GM18507 (cell line): ENCODE data around the gene CA12.

Experiments used
- DNase-seq: peaks from one replicate; pipeline ENCODE4 v3.0.0; 2011; ENCODE audit warnings: low read depth; ENCODE audit not compliant: insufficient read length; ENCODE audit errors: extremely low spot score
- FAIRE-seq: peaks from 2 replicates; lab custom pipeline; 2011; peaks lifted over from hg19 to GRCh38; lab: Jason Lieb, UNC

The CA12 gene

DNA sequence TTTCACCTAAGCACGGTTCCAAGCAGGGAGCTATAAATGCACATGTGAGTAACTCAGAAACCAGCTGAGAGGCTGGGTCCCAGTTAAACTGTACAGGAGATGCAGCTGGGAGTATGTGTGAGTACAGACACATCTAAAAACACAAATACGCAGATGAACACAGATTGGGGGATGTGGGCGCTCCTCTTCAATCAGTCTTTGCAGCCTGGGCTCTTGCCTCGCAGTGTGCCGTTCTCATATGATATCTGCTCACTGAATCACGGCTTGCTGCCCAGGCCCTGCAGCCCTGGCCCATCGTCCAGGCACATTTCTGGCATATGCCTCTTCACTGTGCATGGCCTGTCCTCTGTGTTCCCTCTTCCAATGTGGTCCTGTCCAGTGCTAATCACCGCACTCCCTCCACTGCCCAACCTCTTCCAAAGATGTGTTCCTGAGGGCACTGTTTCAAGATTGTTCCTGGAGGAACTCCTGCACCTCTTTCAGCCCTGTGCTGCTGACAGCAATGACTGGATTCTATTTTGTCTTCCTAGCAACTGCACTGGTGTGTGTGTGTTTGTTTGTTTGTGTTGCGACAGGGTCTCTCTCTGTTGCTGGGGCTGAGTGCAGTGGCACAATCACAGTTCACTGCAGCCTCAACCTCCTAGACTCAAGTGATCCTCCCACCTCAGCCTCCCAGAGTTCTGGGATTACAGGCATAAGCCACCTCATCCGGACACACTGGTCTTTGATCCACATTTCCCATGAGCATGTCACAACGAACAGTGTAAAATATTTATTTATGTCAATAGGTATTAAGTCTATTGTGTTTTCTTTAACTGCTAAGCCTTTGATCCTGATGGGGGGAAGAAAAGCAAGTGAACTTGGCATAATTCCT lies 17.0 kb downstream of the CA12 start:
- FAIRE-seq, result no peak
- DNase-seq, result no peak

DNA sequence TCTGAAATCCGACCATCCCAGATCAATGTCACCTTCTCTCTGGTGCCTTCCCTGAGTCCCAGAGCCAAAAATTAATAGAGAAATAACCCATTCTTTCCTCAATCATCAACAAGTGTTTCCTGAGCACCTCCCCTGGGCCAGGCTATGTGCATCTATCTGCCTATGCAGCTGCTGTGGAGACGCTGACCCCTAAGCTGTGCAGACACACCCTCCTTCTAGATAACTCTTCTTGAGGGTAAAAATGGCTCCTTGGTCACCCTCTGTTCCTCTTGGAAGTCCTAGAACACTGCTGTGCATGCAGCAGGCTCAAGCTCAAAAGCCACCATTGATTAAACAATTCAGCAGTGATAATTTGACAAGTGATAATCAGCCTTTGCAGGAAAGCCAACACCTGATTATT lies 18.4 kb downstream of the CA12 start:
- no peak for FAIRE-seq

DNA sequence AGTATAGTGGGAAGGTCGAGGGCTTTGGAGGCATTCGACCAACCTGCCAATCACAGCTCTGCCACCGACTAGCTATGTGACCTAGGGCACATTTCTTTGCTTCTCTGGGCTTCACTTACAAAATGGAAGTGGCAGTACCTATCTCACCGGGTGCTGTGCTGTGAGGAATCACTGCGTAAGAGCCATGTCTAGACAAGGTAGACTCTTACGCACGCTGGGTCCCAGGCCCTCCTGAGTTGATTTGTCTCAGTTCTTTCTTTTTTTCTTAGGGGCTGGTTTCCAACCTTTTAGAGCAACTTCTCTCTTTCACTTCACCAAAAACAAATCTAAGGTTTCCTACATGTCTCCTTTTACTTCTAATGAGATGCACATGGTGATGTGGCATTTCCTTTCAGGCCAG lies 18.8 kb downstream of the CA12 start:
- no peak for DNase-seq

More for the DNA sequence above, 18.4 kb downstream of the CA12 start:
- DNase-seq, result no peak

DNA sequence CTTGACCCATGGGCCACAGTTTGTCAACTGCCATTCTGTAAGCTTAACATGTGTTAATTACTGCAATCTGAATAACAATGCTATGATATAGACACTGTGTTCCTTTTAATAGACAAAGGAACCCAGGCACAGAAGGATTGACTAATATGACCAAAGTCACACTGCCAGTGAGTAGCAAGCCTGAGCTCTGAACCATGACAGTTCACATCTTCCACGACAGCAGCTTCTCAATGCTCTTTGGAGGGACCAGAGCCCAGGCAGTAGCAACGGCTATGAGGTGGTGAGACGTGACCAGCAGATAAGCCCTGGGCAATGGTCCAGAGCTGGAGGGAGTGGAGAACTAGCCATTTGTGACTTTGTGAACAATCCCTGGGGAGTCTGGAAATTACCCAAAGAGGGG lies 19.4 kb downstream of the CA12 start:
- DNase-seq (no peak), FAIRE-seq (no peak)

More for the DNA sequence above, 18.8 kb downstream of the CA12 start:
- FAIRE-seq, result peak; percentile 9

DNA sequence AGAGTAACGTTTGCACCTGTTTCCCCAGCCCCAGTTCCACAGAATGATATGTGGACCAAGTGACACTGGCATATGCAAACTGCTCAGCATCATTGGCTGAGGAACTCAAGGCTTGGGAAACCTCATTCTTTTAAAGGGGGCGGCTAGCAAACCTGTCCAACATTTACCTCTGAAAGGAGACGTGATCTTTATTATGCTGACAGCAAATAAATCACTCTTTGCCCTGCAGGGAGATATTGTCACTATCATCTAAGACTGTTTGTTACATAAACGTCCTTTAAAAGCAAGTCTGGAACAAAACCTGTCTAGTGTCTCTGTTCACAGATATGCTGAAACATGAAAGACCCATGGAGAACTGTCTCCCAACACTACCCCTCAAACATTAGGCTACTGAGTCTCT lies 21.5 kb downstream of the CA12 start:
- DNase-seq, result no peak
- no peak for FAIRE-seq

DNA sequence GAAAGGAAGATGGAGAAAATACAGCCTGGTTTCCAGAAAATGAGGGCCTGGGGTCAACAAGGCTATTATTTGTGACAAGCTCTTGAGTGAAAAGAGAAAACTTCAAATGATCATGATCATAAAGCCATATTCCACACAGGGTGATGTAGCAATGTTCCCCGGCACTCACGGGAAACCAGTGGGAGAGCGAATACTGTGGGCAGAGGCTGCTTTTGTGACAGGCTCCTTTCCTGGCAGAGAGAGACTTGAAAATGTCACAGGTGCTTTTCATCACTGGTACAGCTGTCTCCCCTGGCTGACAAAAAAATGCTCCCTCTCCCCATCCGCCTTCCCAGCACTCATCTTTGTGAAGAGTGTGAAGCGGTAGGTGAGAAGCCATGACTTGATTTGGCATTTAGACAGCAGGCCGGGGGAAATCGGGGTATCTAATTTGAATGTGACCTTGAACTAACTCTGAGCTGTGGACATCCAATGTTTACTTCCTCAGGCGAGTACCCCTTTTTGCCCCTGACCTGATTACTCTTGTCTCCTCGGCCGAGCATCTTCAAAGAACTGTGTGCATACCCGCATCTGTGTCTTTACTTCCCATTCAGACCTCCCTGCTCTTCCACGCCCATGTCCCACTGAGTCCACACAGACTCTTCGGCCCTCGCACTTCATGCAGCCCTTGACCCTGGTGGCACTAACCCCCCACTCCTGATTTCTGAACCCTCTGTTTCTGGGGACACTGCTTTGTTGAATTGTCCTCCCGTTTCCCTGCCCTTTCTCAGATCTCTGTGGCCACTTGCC lies 23.2 kb downstream of the CA12 start:
- FAIRE-seq (no peak), DNase-seq (no peak)

DNA sequence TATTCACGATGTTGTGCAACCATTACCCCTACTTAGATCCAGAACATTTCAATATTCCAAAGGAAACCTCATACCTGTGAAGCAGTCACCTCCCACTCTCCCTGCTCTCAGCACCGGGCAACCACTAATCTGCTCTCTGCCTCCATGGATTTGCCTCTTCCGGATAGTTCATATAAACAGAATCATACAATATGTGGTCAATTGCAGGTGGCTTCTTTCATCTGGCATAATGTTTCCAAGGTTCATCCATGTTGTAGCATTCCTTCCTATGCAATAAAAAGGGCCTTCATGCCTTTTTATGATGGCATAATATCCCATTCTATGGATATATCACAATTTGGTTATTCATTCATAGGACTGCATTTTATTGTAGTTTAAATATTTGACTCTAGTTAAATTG lies 23.9 kb downstream of the CA12 start:
- DNase-seq (no peak), FAIRE-seq (no peak)

DNA sequence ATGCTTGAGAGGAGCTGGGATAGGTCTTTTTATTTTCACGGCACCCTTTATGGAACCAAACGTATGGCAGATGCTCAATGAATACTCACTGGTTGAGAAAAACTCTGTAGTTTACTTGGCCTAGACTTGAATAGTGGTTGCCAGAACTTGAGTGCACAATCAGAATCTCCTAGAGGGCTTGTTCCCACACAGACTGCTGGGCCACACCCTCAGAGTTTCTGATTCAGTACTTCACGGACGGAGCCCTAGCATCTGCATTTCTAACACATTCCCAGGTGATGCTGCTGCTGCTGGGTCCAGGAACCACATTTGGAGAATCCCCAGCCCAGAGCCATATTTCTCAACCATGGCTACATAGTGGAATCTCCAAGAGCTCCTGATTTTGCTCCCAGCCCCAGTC lies 24.6 kb downstream of the CA12 start:
- FAIRE-seq, result no peak
- no peak for DNase-seq

DNA sequence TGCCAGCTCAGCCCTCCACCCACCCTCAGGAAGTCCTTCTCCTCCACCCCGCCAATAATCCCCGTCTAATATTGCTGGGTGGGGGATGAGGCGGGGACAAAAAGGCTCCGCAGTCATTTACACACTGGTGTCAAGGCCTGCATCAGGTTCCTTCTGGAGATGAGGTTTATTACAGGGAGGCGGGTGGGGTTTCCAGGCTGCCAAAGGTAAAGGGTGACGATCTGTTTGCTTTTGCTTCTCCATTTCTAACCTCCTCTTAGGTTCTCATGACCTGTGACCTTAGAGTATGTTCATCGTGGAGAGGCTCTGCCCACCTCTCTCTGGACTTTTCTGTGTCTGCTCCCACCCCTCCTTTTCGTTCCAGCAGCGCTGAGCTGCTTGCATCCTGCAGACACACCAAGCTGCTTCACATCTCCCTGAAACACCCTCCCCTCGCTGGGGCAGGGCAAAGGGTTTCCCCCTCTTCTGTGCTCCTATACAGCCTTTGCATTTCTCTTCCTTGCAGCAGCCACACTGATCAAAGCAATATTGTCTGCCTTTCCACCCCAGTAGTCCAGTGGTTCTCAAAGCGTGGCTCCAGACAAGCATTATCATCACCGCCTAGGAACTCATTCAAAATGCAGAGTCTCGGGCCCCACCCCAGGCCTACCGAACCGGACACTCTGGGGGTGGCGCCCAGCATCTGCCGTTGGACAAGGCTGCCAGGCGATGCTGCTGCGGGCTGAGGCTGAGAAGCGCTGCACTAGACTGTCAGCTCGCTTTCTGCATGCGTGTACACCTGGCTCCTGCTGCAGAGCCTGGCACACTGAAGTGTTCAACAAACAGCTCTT lies 26.6 kb downstream of the CA12 start:
- DNase-seq, result no peak

DNA sequence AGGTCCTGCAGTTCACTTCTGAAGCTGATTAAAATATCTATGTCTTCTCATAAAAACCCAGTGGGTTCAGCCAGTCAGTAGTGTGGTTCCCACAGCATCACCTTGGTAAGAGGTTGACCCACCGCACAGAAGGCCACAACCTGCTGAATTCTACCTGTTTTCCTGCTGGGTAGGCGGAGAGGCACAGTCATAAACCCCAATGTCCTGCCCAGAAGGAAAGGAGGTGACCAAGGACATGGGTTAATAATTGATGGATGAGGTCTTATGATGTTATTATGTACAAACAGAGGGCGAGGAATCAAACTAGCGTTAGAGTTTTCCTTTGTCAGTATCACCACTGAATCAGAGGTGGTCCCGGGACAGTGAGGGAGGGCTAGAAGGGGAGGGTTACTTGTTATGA lies 27.8 kb downstream of the CA12 start:
- DNase-seq (no peak), FAIRE-seq (no peak)

More for the DNA sequence above, 26.6 kb downstream of the CA12 start:
- no peak for FAIRE-seq

DNA sequence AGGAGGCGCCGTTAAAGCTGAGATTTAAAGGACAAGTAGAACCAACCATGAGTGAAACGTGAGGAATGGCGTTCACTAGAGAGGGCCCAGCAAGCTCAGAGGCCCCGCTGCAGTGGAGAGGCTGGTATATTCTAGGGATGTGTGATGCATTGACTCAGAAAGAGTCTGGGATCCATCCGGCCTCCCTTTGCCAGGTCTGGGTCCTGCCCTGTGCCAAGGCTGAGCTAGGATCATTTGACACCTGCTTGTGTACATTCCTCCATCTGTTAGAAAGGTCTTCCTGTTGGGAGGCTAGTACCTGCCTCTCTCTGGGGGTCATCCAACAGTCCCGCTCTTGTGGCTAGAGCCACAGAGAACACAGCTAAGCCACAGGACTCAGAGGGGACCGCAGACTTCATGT lies 28.4 kb downstream of the CA12 start:
- FAIRE-seq (no peak), DNase-seq (no peak)

DNA sequence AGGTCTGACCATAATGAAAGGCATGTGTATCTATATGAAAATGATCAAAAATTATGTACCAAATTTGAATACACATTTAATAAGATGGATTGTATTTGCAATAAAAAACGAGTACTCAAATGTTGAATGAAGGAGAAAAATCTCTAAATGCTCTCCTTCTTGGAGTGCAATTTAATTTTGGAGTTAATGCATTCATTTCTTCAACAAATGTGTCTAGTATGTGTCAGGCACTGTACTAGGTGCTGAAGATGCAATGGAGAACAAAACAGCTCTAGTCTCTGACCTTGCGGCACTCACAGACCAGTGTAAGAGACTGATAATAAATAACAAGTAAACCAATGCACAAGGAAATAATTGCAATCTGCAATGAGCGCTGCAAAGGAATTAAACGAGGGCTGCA lies 28.8 kb downstream of the CA12 start:
- FAIRE-seq (no peak), DNase-seq (no peak)

DNA sequence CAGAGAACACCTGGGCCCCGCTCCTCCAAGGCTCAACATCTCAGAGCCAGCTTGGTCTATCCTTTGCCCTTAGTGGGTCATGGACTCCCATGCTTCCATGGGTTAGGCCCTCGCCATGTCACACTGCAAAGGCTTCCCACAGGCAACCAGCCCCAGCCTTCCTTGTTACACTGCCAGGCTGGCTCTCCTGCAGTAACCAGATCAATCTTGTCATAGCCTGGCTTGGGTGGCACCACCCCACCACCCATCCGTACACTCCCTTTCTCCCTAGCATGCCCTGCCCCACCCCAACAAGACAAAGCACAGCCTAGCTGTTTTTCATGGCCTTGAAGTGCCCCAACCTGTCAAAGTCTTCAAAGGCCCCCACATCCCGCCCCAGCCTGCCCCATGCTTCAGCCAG lies 30.5 kb downstream of the CA12 start:
- no peak for FAIRE-seq
- DNase-seq, result no peak

DNA sequence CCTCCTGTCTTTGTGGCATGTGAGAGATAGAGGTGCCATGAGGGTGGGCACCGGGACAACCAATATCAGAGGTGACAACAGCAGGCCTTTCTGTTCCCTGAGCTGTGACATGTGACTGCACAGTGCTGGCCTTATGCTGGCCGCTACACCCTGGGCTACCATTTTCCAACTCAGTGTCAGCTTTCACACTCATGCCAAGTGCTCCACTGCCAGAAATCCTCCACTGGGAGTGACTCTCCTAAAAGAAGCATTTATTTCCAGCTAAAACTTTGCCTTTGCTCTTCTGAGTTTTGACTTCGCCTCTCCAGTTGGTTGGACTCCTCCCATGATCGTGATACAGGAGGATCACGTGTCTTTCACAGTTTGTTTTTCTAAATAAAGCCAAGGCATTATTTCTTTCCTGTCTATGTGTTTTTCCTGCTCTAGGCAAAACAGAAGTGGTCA lies 31.4 kb downstream of the CA12 start:
- DNase-seq (no peak), FAIRE-seq (no peak)

DNA sequence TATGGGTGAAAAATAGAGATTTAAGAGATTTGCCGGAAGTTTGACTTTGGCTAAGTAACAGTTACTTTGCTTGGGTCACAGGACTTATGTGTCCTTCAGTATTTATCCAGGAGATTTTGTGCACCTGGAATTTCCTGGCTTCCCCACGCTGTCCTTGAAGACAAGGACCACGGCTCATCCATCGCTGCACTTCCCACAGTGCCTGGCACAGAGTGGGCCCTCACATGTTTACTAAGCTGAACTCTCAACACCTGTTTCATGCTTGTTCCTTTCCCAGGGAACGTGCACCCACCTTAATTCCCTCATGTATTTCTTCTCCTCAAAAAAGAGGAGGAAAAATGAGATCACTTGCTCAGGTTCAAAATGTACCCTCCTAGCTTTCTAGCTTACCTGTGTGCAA lies 32.0 kb downstream of the CA12 start:
- FAIRE-seq (no peak), DNase-seq (no peak)

DNA sequence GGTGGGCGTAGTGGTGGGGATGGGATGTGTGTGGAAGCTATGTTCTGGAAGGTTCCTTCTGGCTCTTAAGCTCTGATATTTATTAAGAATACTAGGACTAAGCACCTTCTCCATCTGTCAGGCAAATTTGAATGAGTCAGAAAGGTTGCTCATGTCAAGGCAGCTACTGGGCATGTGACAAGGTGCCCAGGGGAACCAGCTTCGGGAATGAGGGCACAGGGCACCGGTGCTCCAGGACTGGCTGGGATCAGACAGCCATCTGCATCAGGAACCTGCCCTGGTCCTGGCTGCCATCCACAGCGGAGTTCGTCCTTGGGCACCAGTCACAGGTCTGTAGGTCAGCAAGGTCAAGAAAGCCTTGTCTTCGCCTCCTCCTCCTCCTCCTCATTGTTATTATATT lies 32.5 kb downstream of the CA12 start:
- no peak for DNase-seq
- FAIRE-seq, result no peak

DNA sequence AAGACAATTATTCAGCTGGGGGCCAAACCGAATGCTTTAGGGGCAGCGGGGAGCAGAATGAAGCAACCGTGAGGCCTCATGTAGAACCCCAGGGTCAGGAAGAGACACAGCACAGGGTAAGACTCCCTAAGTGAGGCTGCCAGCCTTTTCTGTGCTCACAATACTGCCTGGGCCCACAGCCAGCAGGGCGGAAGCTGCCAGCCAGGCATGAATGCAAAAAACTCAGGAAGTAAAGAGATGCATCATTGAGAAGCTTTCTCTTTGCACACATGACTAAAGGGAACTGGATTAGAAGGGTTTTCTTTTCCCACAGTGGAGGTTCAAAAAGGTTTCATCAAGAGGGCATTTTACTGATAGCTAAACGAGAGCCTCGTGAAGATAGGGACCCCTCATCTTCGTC lies 33.3 kb downstream of the CA12 start:
- DNase-seq, result no peak

DNA sequence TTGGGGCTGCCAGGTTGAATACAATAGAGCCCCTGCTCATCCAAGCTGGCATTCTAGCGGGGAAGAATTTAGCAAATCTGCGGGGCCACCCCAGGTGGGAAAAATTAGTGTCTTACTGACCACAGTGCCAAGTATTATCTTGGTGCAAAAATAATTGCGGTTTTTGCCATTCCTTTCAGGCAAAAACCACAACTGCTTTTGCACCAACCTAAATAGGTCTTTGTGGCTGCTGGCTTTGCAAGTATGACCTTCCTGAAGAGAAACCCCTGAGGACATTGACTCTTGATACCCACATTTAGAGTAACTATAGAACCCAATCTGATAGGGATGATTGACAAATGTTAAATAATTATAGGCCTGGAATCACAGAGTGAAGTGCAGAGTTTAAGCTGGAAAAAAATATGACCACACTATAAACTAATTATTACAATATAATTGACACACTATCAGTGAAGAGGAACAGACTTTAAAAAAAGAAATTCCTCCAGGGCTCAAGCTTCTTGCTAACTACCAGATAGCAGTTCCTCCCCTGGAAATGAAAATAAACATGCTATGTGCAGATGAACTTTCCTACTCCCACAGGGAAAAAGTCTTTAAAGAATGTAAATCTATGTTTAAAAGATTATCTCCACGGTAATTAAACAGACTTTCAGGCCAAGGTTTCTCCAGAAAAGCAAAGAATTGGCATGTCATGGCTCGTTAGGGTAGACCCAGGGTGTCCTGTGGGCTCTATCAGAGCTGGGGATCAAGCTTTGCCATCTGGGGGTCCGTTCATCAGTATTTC lies 34.4 kb downstream of the CA12 start:
- no peak for DNase-seq
- no peak for FAIRE-seq

More for the DNA sequence above, 33.3 kb downstream of the CA12 start:
- no peak for FAIRE-seq

DNA sequence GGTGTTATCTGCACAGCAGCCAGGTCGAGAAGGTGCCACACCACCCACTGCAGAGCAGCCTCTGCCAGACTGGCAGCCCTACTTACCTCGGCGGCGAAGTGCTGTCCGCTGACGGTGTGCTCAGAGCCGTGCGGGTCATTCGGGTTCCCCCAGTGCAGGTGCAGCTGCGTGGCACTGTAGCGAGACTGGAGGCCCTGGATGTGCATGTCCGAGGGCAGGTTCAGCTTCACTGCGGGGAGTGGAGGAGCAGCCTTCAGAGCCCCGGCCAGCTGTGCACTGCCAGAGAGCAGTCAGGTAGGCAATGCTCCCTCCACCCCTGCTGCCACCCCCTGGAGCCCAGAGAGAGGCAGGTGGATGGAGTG lies 36.3 kb downstream of the CA12 start:
- DNase-seq, result no peak
- FAIRE-seq, result no peak
